GM12874 (cell line): Measurements from ENCODE around the gene PRPSAP1.

Experiments
- CTCF ChIP-seq: IDR thresholded peaks from 2 replicates; pipeline ENCODE4 v1.5.1; 2011; ENCODE audit warnings: low read depth, mild to moderate bottlenecking, control low read depth, low read length, moderate library complexity; ENCODE audit not compliant: insufficient read depth

Gene PRPSAP1

GRCh38 chr17:76318586-76318985 lies 35.1 kb downstream of the PRPSAP1 start:
- TF ChIP-seq CTCF = no peak

GRCh38 chr17:76317535-76317934 lies 36.2 kb downstream of the PRPSAP1 start:
- no peak for TF ChIP-seq CTCF

- TF ChIP-seq CTCF = no peak
Observed at GRCh38 chr17:76314392-76315227, 39.1 kb downstream of the PRPSAP1 start.

GRCh38 chr17:76312735-76313134 lies 41.0 kb downstream of the PRPSAP1 start:
- TF ChIP-seq CTCF = no peak

- no peak for TF ChIP-seq CTCF
Observed at GRCh38 chr17:76309461-76309860, 44.3 kb downstream of the PRPSAP1 start.

- TF ChIP-seq CTCF = no peak
Observed at GRCh38 chr17:76307966-76308338, 45.8 kb downstream of the PRPSAP1 start, which contains the start of gene QRICH2. Gene QRICH2, minus strand, starts transcription at chr17:76308276. Its CDS starts 278 bp downstream, at chr17:76307998.

- no peak for TF ChIP-seq CTCF
Observed at GRCh38 chr17:76307299-76307965, 46.3 kb downstream of the PRPSAP1 start.
